Superior temporal gyrus (tissue), 1 donor: ENCODE results near the gene DCHS2.
A peak's percentile ranks its signal among the peaks of the same experiment; 100 is the strongest.

Experiments
- DNase-seq: peaks from one replicate; pipeline ENCODE4 v3.0.0-alpha.2; 2016; ENCODE audit errors: extremely low spot score

The DCHS2 gene

DNA sequence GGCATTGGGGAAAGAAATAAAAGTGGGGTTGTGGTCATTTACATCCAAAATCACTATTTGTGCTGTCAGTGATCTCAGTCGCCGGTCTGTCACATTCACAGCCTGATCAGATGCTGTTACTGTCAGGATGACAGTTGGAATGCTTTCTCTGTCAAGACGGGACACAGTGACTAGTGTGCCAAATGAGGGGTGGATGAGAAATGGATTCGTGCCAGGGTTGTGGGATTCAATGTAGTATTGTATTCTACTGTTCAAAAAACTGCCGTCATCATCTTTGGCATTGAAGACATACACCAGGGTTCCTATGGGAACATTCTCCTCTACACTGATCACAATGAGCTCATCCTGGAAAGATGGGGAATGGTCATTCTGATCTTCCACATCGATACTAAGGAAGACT, 171.1 kb downstream of the DCHS2 start:
- no peak for DNase-seq

DNA sequence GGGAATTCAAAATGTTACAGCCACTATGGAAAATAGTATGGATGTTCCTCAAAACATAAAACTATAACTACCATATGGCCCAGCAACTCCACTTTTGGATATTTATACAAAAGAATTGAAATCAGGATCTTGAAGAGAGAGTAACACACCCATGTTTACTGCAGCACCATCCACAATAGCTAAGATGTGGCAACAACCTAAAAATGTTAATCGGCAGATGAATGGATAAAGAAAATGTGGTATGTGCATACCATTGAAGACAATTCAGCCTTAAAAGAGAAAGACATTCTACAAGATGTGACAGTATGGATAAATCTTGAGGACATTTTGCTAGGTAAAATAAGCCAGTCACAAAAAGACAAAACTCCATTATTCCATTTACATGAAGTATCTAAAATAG, 171.9 kb downstream of the DCHS2 start:
- DNase-seq, result no peak

DNA sequence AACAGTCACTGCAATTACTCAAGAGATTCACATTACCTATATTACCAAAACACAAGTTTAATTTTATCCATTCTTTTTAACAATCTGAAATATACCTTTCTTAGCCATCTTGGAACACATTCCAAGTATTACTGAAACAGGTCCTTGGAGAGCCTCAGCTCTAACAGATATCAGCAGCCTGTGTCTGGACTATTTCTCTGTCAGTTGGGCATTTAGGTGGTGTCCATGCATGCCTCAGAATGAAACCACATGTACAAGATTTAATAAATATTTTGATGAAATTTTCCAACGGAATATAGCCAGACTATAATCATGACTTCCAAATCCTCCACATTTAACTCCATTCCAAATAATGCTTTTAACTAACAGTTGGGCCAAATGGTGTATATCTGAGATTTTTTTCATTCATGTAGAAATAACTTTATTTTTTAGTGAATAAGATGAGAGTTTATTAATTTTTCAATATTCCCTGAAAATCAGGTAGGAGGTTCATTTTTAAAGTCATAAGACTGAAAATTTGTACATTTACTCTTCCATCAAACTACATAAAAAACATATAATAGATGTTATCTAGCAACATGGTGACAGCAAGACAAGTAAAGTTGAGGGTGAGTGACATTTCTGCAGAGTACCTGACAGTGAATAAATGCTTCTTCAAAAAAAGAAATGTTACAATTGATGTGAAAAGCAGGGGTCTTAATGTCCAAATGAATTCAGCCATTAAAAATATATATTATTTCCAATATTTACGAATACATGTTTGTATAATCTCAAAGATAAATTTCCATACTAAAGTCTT, 174.2 kb downstream of the DCHS2 start:
- DNase-seq, result no peak

DNA sequence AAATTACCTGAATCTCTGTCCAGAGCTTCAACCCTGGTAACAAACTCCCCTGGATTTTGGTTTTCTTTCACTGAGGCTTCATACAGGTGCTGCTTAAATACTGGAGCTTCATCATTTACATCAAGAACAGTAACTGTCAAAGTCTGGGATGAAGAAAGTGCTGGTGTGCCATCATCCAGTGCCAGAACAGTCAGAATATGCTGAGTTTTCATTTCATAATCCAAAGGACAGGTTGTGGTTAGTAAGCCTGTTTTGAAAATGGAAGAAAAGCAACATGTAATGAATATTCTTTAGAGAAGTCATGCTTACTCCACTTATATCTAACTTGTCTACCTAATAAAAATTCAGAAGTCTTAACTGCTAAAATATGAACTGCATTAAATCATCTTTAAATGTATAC, 175.9 kb downstream of the DCHS2 start:
- no peak for DNase-seq

DNA sequence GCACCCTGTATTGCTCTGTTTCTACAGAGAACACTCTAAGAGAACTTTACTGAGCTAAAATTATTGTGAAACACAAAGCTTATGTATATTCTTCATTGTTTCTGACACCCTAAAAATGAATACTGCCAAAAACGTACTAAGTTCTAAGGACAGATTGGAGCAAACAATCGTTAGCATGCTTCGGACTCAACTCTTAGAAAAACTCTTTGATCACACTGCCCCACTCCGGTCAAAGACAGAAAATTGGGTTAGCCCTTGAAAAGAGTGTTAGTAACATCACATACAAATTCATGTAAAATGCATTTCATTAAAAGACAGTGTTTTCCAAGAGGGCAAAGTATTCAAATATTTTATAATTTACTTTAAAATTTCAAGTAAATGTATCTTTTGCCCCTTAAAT, 177.4 kb downstream of the DCHS2 start:
- DNase-seq, result peak; percentile 72

DNA sequence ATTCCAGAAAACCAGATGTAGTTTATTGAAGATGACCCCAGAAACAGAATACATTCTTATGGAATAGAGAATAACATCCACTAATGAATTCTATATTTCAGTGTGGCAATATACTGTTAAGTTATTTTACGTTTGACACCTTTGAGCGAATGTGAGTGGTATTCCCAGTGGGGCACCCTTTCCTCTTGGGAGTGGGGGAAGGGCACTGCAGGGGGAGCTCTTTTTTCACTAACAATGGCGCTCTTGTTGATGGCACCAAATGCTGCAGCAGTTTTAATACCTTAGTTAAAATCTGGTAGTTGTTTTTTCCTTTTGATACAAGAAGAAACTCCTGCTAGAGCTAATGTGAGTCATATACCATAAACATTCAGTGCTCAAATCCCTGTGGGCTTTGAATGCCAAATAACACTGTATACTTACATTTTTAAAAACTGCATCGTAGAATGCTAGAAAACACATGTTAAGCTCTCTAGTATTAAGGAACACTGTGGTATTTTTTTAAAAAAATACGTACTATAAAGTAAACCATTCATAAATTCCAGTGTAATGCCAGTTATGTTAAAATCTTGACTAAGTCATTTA, 178.5 kb downstream of the DCHS2 start:
- no peak for DNase-seq

DNA sequence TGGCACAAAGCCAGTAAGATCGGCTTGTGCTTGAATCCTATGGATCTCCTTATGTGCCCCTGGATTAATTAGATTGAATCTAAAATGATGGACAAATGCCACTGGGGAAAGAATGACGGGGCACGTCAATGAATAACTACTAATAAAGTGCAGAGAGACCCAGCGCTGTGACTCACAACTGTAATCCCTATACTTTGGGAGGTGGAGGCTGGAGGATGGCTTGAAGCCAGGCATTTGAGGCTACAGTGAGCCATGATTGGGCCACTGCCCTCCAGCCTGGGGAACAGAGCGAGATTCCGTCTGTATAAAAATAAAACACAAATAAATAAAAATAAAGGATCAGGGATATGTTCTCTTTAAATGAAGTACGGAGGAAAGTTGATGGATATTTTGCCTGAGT, 179.4 kb downstream of the DCHS2 start:
- no peak for DNase-seq

DNA sequence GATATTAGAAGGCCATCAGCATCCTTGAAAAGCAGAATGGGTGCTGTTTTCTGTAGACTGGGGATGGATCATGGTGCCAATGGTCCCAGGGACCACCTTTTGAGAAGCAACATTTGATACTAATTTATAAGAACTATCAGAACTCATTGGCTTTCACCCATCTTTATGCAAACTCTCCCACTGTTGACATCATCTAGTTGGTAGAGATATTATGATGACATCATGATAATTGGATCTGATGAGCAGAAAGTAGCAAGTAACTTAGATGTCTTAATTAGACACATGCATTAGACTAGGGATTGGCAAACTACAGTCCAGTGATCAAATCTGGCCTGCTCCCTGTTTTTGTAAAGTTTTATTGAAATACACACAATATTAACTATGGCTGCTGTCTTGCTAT, 181.0 kb downstream of the DCHS2 start:
- no peak for DNase-seq

DNA sequence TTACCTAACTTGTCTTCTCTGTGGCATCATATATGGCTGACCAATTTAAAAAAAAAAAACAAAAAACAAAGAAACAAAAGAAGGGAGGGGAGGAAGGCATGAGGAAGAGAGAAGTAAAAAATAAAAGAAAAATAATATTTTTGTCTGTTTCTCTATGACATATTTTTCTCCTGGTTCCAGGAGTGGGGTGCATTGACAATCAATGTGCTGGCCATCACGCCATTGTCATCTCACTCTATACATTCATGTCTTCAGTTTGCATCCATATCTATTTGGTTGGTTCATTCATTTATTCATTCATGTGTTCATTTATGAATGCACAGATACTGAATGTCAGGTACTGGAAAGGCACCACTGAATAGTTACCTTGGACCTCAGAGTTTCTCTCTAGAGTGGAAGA, 183.4 kb downstream of the DCHS2 start:
- no peak for DNase-seq

DNA sequence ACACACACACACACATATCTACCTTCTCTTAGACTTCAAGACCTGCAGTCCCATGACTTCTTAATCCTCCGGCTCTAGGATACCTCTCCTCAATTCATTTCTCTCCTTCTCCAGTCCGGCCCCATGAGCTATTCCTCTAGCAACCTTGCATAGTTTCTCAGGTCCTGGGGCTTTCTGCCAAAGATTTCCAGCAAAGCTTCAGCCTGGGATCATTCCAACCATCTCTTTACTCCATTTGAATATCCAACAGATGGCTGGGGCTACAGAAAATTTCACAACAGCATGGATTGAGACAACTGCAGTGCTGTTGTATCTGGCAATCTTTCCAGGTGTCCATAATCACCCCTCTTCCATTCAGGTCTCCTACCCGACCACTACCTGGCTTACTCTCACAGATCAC, 184.1 kb downstream of the DCHS2 start:
- DNase-seq, result no peak

DNA sequence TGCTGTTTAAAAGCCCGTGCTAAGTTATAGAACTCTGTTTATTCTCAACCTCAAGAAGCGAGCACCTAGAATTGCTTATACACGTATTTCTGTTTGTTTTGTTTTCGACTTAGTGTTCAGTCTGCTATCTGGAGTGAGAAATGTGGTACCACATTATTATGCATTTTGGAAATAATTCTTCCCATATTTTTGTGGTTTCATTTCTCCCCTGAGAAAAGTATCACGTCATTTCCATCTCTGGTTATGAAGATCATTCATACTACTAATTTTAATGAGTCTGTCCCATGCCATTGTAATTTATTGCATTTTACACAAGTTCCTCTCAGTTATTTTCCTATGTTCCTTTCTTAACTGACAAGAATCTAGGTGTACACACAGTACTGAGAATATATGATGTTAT, 186.0 kb downstream of the DCHS2 start:
- no peak for DNase-seq

DNA sequence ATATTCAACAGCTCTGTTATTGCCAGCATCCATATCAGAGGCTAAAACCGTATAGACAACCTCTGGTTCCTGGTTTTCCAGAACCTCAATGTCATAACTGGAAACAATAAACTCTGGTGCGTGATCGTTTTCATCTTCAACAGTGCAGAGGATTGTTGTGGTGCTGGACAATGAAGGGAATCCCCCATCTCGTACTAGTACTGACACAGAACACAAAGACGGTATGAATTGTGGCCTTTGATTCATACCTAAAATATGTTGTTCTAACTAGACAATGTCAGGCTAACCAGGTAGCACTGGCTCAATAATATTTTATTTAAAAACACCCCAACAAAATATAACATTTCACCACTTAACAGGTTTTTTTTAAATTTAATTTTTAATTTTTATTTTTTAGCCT, 186.9 kb downstream of the DCHS2 start:
- DNase-seq, result no peak

DNA sequence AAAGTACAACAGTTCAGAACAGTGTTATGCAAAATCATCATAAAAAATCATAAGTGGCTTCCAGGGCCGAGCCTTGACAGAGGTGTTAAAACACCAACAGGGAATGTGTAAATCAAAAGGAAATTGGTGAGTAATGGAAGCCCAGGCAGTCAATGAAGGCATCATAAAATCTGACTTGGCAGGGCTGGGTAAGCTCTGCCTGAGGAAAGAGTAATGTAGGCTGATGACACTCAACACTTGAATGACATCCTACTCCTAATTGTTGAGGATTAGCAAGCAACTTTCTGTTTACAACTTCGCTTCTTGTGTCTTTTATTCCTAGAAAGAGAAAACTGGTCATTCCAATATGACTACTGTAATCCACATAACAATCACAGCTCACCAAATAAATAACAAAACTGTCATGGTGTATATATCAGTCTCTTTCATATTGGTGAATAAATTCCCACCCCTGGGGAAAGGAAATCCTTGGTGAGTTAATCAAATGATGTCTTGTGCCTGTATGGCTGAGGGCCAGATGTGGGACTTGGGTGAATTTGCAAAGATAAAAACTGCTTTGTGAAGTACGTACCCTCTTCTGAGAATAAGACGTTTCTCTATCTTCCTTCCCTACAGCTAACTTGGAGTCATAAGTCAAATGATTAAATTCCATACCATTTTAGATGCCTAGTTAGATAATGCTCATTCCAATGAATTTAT, 196.8 kb downstream of the DCHS2 start:
- no peak for DNase-seq

DNA sequence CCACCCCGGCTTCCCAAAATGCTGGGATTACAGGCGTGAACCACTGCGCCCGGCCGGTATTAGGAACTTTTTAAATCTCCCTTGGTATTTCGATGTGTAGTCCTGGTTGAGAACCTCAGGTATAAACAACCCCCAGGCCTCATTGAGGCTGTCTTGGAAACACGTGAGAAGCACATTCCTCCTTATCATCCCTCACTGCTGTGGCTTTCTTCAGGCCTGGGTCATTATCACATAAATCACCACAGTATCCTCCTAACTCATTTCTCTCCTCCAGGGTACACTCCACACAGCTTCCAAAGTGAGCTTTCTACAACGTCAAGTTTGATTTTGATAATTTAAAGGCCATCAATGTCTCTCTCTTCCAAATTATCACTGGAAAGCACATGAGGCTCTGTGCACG, 198.2 kb downstream of the DCHS2 start:
- DNase-seq, result no peak

DNA sequence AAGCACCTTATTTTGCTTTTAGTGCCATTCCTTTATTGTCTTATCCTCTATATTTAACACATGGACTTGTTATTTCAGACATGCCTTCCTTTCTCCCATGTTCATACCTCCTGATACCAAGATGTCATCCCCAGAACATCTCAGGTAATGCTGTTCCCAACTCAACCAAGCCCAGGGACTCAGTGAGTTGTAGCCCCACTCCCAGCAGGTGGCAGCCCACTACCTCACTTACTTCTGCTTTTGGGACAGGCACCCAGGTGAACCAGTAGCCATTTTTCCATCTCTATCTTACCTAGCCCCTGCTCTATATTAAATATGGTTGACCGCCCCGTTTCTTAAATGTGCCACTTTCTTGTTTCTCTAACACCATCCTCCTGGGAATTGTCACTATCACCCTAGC, 199.0 kb downstream of the DCHS2 start:
- no peak for DNase-seq

DNA sequence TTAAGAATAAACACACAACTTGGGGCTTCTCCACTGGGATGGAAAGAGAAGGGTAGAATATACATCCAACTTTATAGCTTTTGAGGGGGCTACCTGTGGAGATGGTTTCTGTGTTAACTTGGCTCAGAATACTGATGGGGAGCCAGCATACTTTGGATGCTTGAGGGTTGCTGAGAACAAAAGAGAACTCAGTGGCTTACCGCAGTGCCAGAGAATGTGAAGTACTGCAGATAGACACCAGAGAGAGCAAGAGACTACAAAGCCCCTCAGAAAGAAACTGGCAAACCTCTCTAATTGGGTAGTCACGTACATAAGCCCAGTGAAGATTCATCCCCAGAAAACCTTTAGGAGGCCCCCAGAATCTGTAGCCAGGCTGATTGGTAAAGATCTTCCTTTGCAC, 214.4 kb downstream of the DCHS2 start:
- no peak for DNase-seq

DNA sequence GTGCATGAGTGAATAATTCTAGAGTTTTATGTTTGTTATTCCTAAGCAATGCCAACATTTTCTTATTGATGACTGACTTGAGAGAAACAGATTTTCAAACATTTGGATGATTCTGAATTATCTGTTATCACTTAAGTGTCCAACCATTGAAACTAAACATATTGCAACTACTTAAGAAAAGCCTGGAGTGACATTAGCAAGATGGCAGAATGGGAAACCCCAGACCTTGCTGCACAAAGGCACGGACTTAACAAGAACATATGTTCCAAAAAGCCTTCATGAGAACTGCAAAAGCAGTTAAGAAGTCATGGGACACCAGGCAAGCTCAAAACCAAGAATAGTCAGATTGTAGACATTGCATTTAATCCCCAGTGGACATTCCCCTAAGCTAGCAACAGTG, 215.1 kb downstream of the DCHS2 start:
- DNase-seq, result no peak

DNA sequence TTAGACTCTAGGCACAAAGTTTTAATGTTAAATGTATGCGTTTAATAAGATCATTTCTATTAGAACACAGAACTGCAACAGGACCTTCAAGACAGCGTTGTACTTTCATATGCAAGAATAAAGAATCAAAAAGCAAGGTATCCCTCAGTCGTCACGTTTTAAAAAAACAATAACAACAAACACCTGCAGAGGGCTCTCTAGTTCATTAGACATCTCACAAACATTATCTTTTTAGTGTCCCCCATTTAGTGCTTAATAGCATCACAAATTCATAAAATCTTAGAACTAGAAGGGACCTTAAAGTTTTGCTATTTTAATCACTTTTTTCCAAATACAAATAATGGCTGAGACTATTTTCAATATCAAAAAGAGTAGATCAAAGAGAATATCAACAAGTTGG, 236.6 kb downstream of the DCHS2 start:
- no peak for DNase-seq

DNA sequence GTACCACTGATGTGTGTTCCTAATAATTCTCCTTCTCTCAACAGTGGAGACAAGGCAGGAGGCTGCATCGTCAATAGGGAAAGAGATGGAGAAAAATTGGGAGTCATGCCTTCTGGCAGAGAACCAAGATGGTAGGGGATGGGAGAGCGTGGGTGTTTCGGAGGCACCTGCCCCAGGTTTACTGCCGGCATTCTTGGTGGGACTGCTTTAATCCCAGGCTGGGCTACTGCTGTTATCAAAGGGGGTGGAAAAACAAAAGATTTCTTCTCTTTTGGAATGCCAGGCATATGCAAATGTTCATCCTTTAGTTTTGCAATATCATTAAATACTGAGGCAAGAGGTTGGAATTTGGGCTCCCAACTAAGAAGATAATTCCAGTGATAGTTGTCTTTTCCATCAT, 257.0 kb downstream of the DCHS2 start:
- DNase-seq, result no peak

DNA sequence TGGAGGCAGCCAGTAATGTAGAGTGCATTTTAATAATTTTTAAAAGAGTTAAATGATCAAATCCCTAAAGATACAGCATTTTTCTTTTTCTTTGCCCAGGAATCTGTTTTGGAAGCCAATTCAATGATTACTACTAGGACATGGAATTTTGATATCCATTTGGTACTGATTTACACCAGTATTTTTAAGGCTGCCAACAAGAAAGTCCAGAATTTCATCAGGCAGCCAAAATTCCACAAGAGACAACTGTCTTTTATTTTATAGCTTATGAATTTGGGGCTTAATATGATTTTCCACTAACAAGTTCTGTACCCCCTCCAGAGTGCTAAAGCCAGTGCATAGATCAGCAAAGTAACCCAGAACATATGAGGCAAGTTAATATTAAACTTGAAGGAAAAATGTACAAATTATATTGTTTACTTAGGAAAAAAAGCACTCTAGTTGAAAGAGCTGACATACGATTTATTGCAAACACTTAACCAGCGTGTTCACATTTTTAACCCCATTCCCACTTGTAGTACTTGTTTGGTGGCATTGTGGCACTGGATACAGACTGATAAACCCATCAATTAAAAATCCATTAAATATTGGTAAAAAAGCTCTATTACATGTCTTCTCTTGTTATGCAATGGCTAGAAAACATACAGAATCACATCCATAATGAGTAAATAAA, 259.7 kb downstream of the DCHS2 start:
- no peak for DNase-seq

DNA sequence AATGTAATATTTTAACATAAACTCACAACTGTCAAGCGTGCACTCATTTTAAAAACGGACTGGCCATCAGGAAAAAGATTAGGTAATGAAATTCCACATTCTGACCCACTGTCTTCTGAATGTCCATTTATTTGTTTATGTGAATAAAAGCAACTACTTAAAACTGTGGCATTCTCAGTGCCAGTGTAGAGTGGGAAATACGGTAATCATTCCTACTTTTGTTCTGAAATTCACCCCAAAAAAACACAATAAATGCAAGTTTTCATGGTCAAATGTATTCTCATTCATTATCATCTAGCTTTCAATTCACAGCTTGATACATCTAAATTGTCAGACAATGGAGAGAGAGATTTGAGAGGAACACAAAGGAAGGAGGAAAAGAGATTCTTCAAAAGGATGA, 260.9 kb downstream of the DCHS2 start:
- DNase-seq, result no peak

DNA sequence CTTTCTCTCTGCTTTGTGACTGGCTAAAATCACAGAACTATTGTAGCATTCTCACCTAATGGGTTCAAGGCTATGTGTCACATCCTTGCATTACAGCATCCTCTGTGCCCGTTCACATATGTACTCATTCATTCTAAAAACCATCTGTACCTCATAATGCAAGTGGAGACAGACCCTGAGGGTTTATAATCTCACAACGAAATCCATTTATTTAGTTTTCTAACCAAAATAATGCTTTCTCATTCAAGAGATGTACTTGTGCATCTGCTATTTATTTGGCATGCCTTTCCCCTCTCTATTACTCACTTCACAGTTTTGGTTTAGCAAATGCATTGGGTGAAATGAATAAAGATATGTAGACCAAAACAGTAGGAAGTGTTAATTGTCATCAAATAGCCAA, 261.5 kb downstream of the DCHS2 start:
- no peak for DNase-seq

DNA sequence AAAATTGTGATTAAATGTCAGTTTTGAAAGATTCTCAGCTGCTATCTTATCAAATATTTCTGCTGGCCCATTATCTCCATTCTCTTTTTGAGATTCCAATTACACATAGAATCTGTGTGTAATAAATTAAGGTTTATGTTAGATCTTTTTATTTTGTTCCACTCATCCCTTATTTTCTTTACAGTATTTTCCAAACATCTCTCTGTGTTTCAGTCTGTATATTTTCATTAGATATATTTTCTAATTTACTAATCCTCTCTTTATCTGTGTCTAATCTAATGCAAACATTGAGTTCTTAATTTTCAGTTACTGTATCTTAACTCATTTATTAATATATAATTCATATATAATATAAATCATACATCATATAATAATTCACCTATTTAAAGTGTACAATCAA, 268.7 kb downstream of the DCHS2 start:
- no peak for DNase-seq
